CD4-positive, alpha-beta T cell treated with Interleukin-2 at 100 ng/mL for 4 hours (primary cell): ENCODE data around the gene KIAA1958.

Experiments
- DNase-seq: peaks from one replicate; pipeline ENCODE4 v3.0.0-alpha.2; 2020; ENCODE audit warnings: low spot score

The KIAA1958 gene

GRCh38 chr9:112486221-112487007 lies at the start of gene KIAA1958:
Gene KIAA1958 (plus strand): TSS chr9:112486827. CDS start chr9:112574081, 87,254 bp downstream.
- peak; percentile 80 for DNase-seq

GRCh38 chr9:112437406-112437805 lies 49.2 kb upstream of the KIAA1958 start:
- DNase-seq, result no peak

- no peak for DNase-seq
Observed at GRCh38 chr9:112439171-112439570, 47.5 kb upstream of the KIAA1958 start.

DNA sequence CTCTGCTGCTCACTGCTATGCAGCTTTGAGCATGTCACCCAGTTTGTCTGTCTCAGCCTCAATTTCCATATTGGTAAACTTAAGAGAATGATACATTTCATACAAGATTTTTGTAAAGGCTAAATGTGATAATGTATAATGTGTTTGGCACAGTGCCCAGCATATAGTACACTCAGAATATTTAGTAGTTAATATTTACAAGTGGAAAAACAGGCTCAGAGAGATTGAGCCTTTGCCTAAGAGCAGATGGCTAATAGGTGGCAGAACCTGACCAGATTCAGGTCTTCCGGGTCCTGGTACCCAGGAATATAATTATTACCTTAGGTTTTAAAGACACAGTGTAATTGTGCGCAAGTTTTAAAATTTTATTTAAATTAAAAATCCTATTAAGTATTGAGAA lies 46.8 kb upstream of the KIAA1958 start:
- no peak for DNase-seq

GRCh38 chr9:112443200-112443599 lies 43.4 kb upstream of the KIAA1958 start:
- DNase-seq, result peak; percentile 33

DNA sequence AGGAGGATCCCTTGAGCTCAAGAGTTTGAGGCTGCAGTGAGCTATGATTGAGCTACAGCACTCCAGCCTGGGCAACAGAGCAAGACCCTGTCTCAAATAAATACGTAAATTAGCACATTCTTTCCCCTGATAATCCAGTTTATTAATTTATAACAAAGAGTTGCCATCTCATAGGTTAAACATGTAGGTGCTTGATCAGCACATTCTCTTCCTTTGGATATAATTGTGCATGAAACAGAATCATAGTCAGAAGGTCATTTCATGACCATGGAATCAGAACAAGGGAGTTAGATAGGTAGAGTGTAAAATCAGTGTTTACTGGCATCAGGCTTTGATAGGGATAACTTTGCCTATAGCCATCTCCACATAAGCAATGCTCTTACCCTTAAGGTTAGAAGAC lies 43.0 kb upstream of the KIAA1958 start:
- DNase-seq, result no peak

- DNase-seq, result no peak
Observed at GRCh38 chr9:112445196-112445595, 41.4 kb upstream of the KIAA1958 start.

DNA sequence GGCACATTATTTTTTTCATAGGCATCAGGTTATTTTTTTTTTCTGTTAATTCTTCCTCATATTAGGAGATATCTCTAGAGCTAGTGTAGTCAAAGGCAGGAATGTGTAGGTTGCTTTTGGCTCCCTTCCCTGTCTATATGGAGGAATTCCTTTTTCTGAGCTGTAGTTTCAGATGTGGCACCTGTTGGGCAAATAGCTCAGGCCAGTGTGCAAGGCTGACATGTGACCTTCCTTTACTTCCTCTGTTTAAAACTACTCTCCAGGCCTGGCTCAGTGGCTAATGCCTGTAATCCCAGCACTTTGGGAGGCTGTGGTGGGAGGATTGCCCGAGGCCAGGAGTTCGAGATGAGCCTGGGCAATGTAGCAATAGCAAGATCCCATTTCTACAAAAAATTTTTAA lies 40.5 kb upstream of the KIAA1958 start:
- no peak for DNase-seq

- no peak for DNase-seq
Observed at GRCh38 chr9:112446526-112446925, 40.1 kb upstream of the KIAA1958 start.

- DNase-seq, result no peak
Observed at GRCh38 chr9:112447283-112447761, 39.3 kb upstream of the KIAA1958 start.

DNA sequence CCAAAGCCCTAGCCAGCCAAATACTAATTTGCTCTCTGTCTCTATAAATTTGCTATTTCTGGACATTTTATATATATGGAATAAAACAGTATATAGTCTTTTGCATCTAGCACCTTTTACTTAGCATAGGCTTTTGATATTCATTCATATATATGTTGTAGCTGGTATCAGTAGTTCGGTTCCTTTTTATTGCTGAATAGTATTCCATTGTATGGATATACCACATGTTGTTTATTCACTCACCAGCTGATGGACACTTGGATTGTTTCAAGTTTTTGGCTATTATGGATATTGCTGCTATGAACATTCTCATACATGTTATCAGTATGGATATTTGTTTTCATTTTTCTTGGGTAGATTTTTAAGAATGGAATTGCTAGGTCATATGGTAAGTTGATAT lies 23.8 kb upstream of the KIAA1958 start:
- DNase-seq, result no peak

DNA sequence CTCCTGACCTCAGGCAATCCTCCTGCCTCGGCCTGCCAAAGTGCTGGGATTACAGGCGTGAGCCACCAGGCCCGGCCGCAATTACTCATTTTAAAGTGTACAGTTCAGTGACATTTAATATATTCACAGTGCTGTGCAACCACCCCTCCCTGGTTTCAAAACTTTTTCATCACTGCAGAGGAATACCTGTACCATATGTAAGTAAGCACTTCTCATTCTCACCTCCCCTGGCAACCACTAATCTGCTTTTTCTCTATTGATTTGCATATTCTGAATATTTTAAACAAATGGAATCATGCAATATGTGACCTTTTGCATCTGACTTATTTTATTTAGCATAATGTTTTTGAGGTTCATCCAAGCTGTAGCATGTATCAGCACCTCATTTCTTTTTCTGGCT lies 21.3 kb upstream of the KIAA1958 start:
- DNase-seq, result no peak

DNA sequence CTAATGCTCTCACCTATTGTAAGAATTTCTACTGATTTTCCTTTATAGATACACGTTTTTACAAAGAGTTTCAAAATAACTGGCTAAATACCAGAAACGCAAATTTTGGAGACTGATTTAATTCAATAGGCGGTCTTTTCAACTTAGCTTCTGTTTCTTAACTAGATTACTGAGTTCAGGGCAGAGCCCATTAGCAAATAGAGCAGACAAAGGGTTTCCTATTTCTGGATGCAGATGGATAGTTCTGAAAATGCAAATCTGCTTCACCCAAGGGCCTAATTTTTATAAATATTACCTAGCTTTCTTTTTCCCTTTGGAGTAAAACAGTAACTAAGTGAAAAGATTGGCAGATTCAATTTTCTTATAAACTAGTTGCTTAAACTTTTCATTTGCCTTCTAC lies 13.6 kb upstream of the KIAA1958 start:
- no peak for DNase-seq

GRCh38 chr9:112473986-112474385 lies 12.6 kb upstream of the KIAA1958 start:
- DNase-seq, result no peak

GRCh38 chr9:112475318-112475717 lies 11.3 kb upstream of the KIAA1958 start:
- no peak for DNase-seq

DNA sequence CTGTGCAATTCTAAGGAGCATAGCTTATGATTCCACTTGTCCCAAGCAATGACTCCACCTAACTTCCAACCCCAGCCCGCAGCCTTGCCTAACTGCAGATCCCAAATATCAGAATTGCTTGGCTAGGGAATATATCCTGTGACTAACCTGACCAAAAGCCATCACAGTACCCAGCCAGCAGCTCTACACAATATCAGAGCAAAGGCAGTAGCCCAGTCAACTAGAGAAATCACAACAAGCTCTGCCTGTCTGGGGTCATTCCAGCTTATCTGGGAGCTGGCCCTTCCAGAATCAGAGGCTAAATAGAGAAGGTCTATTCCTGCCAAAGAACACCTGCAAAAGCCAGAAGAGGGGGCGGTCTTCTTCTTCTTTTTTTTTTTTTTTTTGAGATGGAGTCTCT lies 9.3 kb upstream of the KIAA1958 start:
- DNase-seq, result no peak

GRCh38 chr9:112479221-112479620 lies 7.4 kb upstream of the KIAA1958 start:
- no peak for DNase-seq

DNA sequence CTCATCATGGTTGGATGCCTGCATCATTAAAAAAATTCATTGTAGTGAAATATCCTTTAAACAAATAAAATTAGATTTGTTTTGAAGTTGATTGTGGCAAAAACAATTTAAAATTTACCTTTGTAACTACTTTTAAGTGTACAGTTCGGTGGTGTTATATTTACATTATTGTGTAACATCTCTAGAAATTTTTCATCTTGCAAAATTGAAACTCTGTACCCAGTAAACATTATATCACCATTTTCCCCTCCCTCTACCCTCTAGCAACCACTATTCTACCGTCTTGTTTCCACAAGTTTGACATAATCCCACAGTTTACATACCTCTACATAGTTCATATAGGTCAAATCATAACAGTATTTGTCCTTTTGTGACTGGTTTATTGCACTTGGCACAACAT lies 2.0 kb upstream of the KIAA1958 start:
- DNase-seq, result no peak

DNA sequence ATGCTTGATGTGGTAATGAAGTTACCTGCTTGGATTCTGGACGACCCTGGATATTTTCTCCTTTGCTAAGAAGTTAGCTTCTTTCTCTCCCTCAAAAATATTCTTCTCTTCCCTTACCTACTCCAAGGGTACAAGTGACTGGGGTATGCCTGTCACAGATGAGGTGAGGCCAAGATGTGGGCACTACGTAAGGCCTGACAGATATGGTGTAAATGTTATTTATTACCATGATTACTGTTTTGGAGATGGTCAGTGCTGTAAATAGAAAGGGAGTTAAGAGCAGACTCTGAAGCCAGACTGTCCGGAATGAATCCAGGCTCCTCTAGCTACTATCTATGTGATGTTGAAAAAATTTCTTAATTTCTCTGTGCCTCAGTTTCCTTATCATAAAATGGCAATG lies 1.1 kb upstream of the KIAA1958 start:
- DNase-seq, result no peak

DNA sequence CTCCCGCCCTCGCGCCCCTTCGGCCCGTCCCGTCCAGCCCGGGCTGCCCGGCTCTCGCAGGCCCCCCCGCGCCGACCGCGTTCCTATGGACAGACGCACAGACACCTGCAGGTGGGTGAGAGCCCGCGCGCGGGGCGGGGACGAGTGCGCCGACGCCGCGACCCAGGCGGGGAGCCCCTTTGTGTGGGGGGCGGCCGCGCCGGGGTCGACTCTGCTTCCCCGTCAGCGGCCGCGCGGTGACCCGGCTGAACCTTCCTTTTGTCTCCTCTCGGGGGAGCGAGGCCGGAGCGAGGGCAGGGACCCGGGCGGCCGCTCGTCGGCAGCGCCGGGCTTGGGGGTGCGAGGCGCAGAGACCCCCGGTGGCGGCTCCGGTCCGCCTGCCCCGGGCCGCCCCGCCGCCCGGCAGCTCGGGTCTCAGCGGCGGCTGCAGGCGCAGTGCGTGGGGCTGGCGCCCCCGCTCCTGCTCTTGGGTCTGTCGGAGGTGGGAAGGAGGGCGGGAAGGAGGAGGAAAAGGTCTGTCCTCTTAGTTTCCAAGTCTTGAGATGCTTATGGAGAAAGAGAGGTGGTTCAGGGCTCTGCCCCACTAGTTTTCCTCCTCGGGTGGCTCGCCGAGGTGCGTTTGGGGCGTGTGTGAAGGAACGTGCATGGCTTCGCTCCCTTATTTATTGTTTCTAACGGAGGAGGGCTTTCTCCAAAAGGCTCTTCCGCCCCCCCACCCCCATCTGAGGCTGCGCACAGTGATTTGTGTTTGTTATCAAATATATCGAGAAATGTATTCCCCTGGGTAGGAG lies 576 bp downstream of the KIAA1958 start:
- DNase-seq, result peak; percentile 32

GRCh38 chr9:112487799-112488340 lies 1.2 kb downstream of the KIAA1958 start:
- DNase-seq, result no peak

DNA sequence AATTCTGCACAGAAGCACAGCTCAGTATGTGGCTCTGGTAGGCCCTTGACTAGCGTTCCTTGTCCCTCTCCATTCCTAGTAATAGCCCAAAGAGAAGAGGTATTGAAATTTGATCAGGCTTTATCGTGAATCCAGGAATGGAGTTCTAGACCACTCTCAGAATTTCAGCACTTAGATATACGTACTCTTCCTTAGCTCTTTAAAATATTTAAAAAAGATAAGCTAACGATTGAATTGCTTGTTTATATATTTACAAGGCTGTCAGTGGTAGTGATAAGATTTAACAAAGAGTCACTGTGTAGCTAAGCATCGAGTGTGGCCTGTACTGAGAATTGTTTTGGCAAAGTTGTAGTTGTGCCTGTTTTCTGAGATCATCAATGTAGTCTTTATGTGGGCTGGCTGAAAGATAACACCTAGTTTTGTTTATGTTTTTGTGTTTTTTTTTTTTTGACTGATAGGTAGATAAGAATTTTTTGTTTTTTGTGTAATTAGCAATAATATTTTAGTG lies 2.5 kb downstream of the KIAA1958 start:
- DNase-seq, result no peak
